HG03442 (cell line): ENCODE measurements around the gene ZNF772.
A peak's percentile ranks its signal among the peaks of the same experiment; 100 is the strongest.

Source experiments
- ATAC-seq: cut with Tn5 transposase; IDR thresholded peaks from one replicate; pipeline ENCODE4 v1.9.1; 2021; ENCODE audit warnings: mild to moderate bottlenecking, moderate library complexity; ENCODE audit not compliant: unreplicated experiment

ZNF772 gene

DNA sequence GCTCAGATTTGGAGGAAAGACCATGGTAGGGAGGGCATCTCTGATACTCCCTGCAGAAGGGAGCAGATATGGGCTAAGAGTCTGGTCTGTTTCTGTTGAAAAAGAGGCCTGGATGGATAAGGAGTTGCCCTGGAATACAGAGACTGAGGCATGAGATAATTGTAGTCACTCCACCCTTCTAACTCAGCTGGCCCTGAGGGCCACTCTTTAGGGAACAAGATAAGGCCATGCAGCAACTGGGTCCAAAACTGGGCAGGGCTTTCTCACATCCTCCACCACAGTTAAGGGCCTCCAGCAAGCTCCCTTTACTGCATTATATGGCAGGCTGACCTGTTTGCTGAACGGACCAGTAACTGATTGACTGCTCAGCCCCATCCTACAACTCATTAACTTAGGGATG, 40.9 kb downstream of the ZNF772 start:
- no peak for ATAC-seq

DNA sequence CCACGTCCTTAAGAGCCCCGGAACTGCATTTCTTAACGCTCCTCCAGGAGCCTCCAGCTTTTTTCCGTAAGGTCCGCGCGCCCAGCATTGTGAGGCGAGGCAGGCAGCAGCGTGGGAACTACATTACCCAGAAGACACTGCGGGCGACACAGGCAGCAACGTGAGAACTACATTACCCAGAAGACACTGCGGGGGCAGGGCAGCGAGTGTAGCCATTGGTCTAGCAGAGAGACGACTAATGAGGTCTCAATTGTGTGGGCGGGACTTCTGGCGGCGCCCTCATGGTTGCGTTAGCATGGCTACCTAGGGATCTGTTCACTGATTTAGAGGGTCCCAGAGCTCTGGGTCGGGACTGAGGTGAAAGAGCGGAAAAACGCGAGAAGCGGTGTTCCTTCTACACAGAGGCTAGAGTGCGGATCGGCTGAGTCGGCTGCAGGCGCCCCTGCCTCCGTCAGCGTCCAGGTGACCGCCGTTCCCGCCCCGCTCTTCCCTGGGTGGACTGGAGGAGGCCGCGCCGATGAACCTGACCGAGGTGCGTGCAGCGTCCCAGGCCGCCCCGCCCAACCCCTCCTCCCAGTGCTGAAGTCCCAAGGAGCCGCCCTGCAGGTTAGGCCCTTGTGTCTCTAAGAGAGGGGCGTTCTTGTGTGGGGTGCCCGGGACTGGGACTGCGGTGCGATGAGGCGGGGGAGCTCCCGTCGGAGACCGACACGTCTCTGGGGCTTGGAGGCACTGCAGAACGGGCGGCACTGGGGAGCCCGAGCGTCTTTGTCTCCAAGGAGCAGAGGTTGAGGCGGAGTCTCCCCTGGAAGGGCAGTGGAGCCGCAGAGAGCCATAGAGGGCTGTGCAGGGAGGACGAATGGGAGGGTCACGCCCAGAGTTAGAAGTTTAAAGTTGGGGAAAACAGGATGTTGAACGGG, 42.0 kb downstream of the ZNF772 start, which contains the start of gene ZNF749:
Gene ZNF749 (plus strand): TSS at position 264 of the 917 bp plus-strand sequence. CDS start 254 bp downstream, at position 518.
- peak; percentile 96 for ATAC-seq

DNA sequence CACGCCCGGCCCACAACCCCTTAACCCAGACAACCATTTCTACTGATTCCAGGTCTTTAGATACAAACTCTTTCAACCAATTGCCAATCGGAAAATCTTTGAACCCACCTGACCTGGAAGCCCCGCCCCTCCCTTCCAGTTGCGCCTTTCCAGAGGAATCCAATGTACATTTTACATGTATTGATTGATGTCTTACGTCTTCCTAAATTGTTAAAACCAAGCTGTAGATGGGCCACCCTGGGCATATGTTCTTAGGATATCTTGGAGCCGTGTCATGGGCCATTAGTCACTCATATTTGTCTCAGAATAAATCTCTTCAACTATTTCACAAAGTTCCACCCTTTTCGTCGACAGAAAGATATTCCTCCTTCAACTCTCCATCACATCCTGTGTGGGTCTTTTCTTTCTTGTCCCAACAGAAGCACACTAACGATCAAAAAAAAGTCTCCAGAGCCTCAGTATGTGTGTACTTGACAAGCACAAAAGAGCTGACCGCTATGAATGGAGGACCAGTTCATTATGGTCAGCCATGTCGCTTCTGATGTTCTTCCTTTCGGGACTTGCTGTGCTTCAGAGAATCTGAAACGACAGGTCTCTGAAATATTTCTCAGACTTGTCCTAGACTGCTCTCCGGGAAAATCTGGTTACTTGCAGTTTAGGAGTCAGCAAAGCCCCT, 42.8 kb downstream of the ZNF772 start:
- ATAC-seq: no peak

DNA sequence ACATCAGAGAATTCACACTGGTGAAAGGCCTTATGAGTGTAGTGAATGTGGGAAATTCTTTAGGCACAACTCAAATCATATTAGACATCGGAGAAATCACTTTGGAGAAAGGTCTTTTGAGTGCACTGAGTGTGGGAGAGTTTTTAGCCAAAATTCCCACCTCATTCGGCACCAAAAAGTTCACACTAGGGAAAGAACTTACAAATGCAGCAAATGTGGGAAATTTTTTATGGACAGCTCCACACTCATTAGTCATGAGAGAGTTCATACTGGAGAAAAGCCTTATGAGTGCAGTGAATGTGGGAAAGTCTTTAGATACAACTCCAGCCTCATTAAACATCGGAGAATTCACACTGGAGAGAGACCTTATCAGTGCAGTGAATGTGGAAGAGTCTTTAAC, 56.3 kb downstream of the ZNF772 start:
- no peak for ATAC-seq

DNA sequence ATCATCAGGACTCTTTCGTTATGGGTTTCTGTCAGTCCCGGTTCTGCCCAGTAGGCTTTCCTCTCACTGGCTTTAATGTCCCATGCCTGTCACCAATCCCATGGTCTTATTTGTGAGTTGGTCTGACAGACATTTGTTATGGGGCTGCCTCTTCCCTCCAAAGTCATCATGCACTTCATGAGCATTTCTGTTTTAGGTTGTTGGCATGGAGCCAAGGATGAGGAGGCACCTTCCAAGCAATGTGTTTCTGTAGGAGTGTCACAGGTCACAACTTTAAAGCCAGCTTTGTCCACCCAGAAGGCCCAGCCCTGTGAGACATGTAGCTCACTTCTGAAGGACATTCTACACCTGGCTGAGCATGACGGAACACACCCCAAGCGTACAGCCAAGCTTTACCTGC, 57.9 kb downstream of the ZNF772 start:
- no peak for ATAC-seq
